HepG2 (cell line): Measurements from ENCODE around the gene VSX1. TPM values are rescaled to one million over a fixed set of nuclear protein-coding genes. Genes with fewer than 3 reads are reported as not detected.

ENCODE experiments used
- ATAC-seq: fragments of 200-7000 bp; cut with Tn5 transposase; 3 replicates; pipeline ENCODE4 v1.9.1; 2020; ENCODE audit warnings: mild to moderate bottlenecking, moderate library complexity
- BruUV-seq: library from RNA; stranded (reverse); fragments of 400-500 nt; replicated peaks from 2 replicates; lab custom pipeline; 2021; lab: Mats Ljungman, UMichigan
- CTCF ChIA-PET: fragments of 300-600 bp; formaldehyde crosslinking; extraction: SDS; loops from one replicate; lab custom pipeline; 2021; ENCODE audit warnings: low total read pairs, inconsistent platforms, low intra/inter-chr PET ratio; lab: Yijun Ruan, JAX
- POLR2A ChIA-PET: fragments of 350-600 bp; sonication (Branson Sonifier 250); formaldehyde crosslinking; loops from one replicate; lab custom pipeline; 2020; ENCODE audit warnings: antibody characterized with exemption, inconsistent platforms; lab: Yijun Ruan, JAX
- DNase-seq: peaks from one replicate; pipeline ENCODE4 v3.0.0-alpha.2; 2015; ENCODE audit warnings: low spot score
- FAIRE-seq: peaks from 3 replicates; lab custom pipeline; 2011; peaks lifted over from hg19 to GRCh38; lab: Jason Lieb, UNC
- H2AFZ ChIP-seq: one replicate; pipeline ENCODE4 v1.6.1; 2011; ENCODE audit warnings: low read length, inconsistent platforms
- H3K27ac ChIP-seq: fragments of 300-600 bp; 3 replicates; pipeline ENCODE4 v1.8.0; 2011; ENCODE audit warnings: mixed run types, mild to moderate bottlenecking, mixed read lengths, low read length, inconsistent platforms; ENCODE audit not compliant: insufficient read depth; ENCODE audit errors: extremely low read length
- H3K27me3 ChIP-seq, 2 experiments: fragments of 200-600 bp in 1 of 2; 2 replicates in 1 of 2; 3 replicates in 1 of 2; pipeline versions ENCODE4 v1.6.0 to v1.8.0; 2011; ENCODE audit warnings: low read length in 2 of 2, mild to moderate bottlenecking in 2 of 2, moderate library complexity in 2 of 2, inconsistent platforms in 1 of 2; ENCODE audit not compliant: insufficient read depth in 2 of 2, control insufficient read depth in 1 of 2
- H3K36me3 ChIP-seq, 2 experiments: fragments of 200-600 bp in 1 of 2; replicated peaks in 1 of 2; 2 replicates in 1 of 2; 3 replicates in 1 of 2; pipeline versions ENCODE4 v1.5.1 to v1.8.0; 2011; ENCODE audit warnings: low read length in 2 of 2, inconsistent platforms in 1 of 2; ENCODE audit not compliant: insufficient read depth in 2 of 2, control insufficient read depth in 1 of 2
- H3K4me1 ChIP-seq: 2 replicates; pipeline ENCODE4 v1.5.1; 2012; ENCODE audit warnings: low read length, inconsistent platforms; ENCODE audit not compliant: insufficient read depth
- H3K4me2 ChIP-seq: 2 replicates; pipeline ENCODE4 v1.6.0; 2011; ENCODE audit warnings: low read depth, low read length, inconsistent platforms
- H3K4me3 ChIP-seq, 3 experiments: fragments of 200-600 bp in 1 of 3; sonication (generic), shearing (Covaris generic) in 1 of 3; replicated peaks in 1 of 3; 2 replicates each; pipeline ENCODE4 v1.5.1; 2011 to 2016; ENCODE audit warnings: low read length in 3 of 3, inconsistent platforms in 2 of 3, low read depth in 2 of 3, mild to moderate bottlenecking in 2 of 3, control low read depth in 1 of 3, mixed read lengths in 1 of 3; ENCODE audit not compliant: insufficient read depth in 1 of 3
- H3K79me2 ChIP-seq: one replicate; pipeline ENCODE4 v1.6.1; 2011; ENCODE audit warnings: low read length, inconsistent platforms; ENCODE audit not compliant: insufficient read depth
- H3K9ac ChIP-seq: 2 replicates; pipeline ENCODE4 v1.6.0; 2011; ENCODE audit warnings: mild to moderate bottlenecking, low read depth, low read length, inconsistent platforms; ENCODE audit not compliant: insufficient read depth
- H3K9me3 ChIP-seq: 2 replicates; pipeline ENCODE4 v1.5.1; 2012; ENCODE audit warnings: mild to moderate bottlenecking, low read length
- H4K20me1 ChIP-seq: 2 replicates; pipeline ENCODE4 v1.6.0; 2011; ENCODE audit warnings: inconsistent platforms, mild to moderate bottlenecking, low read length, moderate library complexity; ENCODE audit not compliant: insufficient read depth
- HOXD1 ChIP-seq: sonication (generic); formaldehyde crosslinking; IDR thresholded peaks from 2 replicates; pipeline ENCODE4 v1.5.0; 2020; ENCODE audit warnings: missing genetic modification reagents
- KDM1A ChIP-seq: IDR thresholded peaks from 2 replicates; pipeline ENCODE4 v1.6.1; 2016; ENCODE audit warnings: missing compliant biosample characterization
- KDM2A ChIP-seq: sonication (generic); formaldehyde crosslinking; IDR thresholded peaks from 2 replicates; pipeline ENCODE4 v1.4.0; 2020; ENCODE audit warnings: low read depth, missing genetic modification reagents, borderline replicate concordance
- MLXIP ChIP-seq: sonication (generic); formaldehyde crosslinking; IDR thresholded peaks from 2 replicates; pipeline ENCODE4 v1.9.0; 2021; ENCODE audit warnings: missing genetic modification reagents, borderline replicate concordance
- NR3C1 ChIP-seq: sonication (generic); formaldehyde crosslinking; IDR thresholded peaks from 2 replicates; pipeline ENCODE4 v1.4.0; 2020; ENCODE audit warnings: missing genetic modification reagents
- RNF2 ChIP-seq: fragments of 450-650 bp; conservative IDR thresholded peaks from 2 replicates; pipeline ENCODE4 v1.6.1; 2016; ENCODE audit warnings: low read depth
- SALL1 ChIP-seq: sonication (generic); formaldehyde crosslinking; IDR thresholded peaks from 2 replicates; pipeline ENCODE4 v1.8.0; 2022; ENCODE audit warnings: mild to moderate bottlenecking, missing genetic modification reagents
- ZNF3 ChIP-seq: IDR thresholded peaks from 2 replicates; pipeline ENCODE4 v1.7.0; 2017; ENCODE audit warnings: inconsistent platforms
- WGBS: methylation state at CpG from one replicate; pipeline ENCODE4 v1.1.6; 2017; ENCODE audit warnings: low lambda C conversion rate; 5-methylcytosine and 5-hydroxymethylcytosine counted together
- in situ Hi-C: cut with HindIII; loops from 2 replicates; pipeline ENCODE4 v1.10.0; 2017; ENCODE audit warnings: low pct_unique_long_range_greater_than_20kb; ENCODE audit not compliant: extremely low pct_ligation_motif_present
- intact Hi-C: fragments of 100-400 bp; cut with micrococcal nuclease; formaldehyde crosslinking; loops from one replicate; pipeline ENCODE4 v1.10.0; 2022; ENCODE audit not compliant: unreplicated experiment
- polyA plus RNA-seq, 8 experiments: library from polyadenylated mRNA; depleted of rRNA in 3 of 8; stranded (reverse) in 7 of 8; unstranded in 1 of 8; fragments of >200 nt; fragmentation: Illumina TruSeq in 4 of 8; extraction: Trizol in 4 of 8; gene quantifications; 2 replicates each; pipeline versions ENCODE4 v1.2.1 to v1.2.3, GENCODE V29; 2011 to 2016; ENCODE audit warnings: low read depth in 4 of 8, missing spikeins in 1 of 8, mixed read lengths in 1 of 8; ENCODE audit not compliant: insufficient read depth in 1 of 8
- total RNA-seq, 5 experiments: library from RNA; depleted of rRNA; stranded (reverse); fragments of >200 nt; fragmentation: Illumina TruSeq; extraction: Trizol; gene quantifications; 2 replicates each; pipeline ENCODE4 v1.2.3, GENCODE V29; 2016; ENCODE audit warnings: low read depth in 1 of 5

Gene VSX1
- total and polyA plus RNA-seq, 2 of the 13 experiments (the other 11 are each of a cell fraction or from before 2014, with no cell fraction given), result 0.04 TPM; not detected in 1

DNA sequence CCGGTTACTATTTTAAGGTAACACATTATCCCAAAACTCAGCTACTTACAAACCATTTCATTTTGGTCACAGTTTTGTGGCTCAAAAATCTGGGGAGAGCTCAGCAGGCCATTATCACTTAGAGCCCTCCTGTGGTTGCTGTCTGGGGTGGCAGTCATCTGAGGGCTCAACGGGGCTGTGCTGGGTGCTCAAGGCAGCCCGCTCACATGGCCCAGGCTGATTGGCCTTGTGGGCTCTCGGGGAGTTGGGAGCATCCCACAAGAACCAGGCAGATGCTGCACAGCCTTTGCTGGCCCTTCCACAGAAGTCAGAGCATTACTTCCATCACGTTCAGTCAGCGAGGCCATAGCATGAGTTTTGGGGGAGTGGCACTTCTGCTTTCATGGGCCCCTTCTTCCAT lies 6.3 kb upstream of the VSX1 start (continued):
- TF ChIP-seq MLXIP (CRISPR knock-in tag) (no peak), KDM1A (no peak)

- Histone ChIP-seq H3K27me3 (peaks cover 17 to 82% of the 10 kb centered on the region in 2 experiments), H3K9me3 (no peaks in the 10 kb centered on the region), H3K9ac (no peak overlapping the region), H3K4me3 (no peak overlapping the region), H2AFZ (no peak overlapping the region), H3K79me2 (no peaks in the 10 kb centered on the region), H3K27ac (no peak overlapping the region), H3K4me1 (no peaks in the 10 kb centered on the region), H4K20me1 (no peaks in the 10 kb centered on the region; the same call in 1 of the 2 replicates), H3K4me2 (no peak overlapping the region), H3K36me3 (no peaks in the 10 kb centered on the region)
- DNase-seq (no peak), FAIRE-seq (no peak), ATAC-seq (no peak)
- BruUV-seq, result no TSS peak
- TF ChIP-seq SALL1 (CRISPR knock-in tag) (no peak), ZNF3 (CRISPR knock-in tag) (no peak), NR3C1 (CRISPR knock-in tag) (no peak), RNF2 (no peak), HOXD1 (CRISPR knock-in tag) (no peak), KDM2A (CRISPR knock-in tag) (no peak)
- CTCF ChIA-PET, result no interaction called here
- WGBS, result 20% methylated on average over 4 of the region's 4 CpGs
- intact Hi-C loops, result no loop called here
- POLR2A ChIA-PET, result no interaction called here
- in situ Hi-C loops, result no loop called here
Measured at GRCh38 chr20:25087186-25087929, 5.4 kb upstream of the VSX1 start.
